NCI-H2227 treated with DMSO at 0.1 percent for 48 hours (cell line): ENCODE measurements around the gene EPHA4.

Experiments used
- DNase-seq: peaks from one replicate; lab custom pipeline; 2025; lab: John Stamatoyannopoulos, UW

EPHA4 gene

DNA sequence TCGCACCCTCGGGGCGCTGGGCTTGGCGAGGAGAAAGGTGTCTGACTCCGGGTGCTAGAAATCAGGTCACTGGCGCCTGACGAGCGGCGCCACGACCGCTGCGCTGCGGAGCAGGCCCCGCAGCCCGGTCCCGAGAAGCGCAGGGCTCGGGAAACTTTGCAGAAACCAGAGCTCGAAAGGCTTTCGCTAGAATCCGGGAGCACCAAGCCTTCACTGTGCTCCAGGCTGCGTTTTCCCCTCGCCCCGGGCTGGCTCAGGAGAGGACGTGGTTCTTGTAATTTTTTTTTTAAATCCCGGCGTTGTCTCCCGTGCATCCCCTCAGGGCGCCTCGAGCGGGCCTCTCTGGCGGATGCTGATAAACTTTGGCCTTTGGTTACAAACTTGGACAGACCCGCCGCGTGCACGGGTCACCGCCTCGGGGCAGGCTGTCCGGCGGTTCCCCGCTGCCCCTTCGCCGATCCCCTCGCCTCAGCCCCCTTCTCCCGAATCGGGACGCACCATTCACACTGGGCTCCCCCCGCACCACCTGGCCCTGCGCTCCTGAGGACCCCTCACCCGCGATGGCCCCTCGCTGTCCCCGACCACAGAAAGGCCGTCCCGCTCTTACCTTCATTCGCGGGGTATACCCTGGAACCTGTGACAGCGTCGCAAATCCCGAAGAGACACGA, 419 bp downstream of the EPHA4 start:
- no peak for DNase-seq

DNA sequence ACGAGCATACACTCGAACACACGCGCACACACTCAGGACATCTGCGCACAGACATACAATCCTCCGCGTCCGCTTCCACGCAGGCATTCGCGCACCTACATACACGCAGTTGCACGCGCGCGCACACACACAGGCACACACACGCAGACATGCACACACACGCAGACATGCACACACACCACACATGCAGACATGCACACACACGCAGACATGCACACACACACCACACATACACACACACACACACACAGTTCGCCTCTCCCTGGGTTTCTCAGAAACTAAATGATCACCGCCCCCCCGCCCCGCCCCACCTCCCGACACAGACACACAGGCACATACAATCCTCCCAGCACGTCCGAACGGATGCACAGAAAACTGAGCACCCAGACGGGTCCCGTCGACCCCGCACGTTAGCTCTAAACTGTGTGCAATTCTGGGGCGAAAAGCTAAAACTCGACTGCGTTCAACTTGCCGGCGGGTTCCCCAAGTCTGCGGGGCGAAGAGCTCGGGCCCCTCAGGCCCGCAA, 1.0 kb downstream of the EPHA4 start:
- DNase-seq: no peak

DNA sequence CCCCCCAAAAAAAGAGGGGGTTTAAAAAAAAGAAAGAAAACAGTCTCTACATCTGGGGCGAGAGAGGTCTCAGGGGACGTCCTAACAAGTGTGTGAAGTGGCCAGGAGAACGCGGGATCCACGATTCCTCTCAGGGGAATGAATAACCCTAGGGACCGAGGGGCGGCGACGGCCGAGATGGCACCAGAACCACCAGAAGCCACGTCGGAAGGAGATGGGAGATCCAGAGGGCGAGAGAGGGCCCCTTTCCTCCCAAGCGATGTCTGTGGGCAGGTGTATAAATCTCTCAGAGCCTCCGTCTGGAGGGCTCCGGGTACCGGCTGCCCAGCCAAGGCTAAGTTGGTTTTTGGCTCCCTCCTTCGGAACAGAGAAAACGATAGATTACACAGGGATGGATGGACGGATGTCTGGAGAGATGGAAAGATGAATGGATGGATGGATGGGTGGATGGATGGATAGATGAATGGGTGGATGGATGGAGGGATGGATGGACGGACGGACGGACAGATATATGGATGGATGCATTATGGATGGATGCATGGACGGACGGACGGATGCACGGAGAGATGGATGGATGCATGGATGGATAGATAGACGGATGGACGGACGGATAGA, 1.7 kb downstream of the EPHA4 start:
- peak; percentile 70 for DNase-seq

DNA sequence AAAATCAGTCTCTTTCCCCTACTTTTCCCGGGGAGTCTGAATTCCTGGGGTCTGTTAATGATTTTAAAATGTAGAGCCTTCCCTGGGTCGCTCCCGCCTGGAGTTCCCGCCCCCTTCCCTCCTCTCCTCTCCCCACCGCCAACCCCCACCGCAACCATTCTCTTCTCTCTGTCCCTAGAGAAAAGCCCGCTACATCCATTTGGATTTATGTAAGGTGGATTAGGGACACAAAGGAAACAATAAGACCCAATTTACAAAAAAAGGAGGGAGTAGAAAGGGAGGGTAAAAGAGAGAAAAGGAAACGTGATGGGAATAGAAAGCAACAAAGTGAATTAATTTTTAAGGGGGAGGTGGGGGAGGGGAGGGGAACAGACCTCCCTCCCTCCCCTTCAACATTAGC, 2.2 kb downstream of the EPHA4 start:
- peak; percentile 83 for DNase-seq

DNA sequence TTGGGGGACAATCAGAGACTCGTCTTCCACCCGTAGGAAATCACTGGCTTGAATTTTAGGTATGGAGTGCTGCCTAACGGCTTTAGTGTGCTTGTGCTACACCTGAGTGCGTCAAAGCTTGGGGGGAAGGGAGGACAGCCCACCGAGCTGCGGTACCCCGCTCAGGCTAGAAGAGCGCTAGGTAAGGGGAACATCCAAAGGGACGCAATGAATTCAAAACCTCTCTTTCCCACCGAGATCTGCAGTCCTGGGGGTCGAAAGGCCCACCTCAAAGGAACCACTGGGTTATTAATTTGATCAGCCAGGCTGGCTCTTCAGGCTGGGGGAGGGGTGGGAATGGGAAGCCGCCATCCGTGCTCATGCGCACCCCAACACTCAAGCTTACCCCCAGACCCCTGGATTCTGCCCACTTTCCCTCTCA, 2.7 kb downstream of the EPHA4 start:
- peak; percentile 83 for DNase-seq

DNA sequence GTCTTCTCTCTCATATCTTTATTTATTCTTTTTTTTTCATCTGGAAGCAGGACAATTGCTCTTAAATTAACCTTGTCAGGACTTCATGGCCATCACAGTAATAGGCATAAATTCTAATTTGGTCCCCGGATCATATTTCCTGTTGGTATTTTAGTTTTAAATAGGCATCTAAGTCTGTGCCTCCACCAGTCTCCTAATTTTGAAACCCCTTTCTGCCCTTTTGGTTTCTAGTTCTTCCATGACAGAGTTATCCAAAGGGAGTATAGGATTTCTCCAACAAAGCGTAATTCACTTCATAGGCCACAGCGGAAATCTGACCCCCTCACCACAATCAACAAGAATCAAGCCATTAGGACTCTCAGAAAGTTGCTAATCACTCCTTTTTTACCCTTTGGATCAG, 3.8 kb downstream of the EPHA4 start:
- no peak for DNase-seq

DNA sequence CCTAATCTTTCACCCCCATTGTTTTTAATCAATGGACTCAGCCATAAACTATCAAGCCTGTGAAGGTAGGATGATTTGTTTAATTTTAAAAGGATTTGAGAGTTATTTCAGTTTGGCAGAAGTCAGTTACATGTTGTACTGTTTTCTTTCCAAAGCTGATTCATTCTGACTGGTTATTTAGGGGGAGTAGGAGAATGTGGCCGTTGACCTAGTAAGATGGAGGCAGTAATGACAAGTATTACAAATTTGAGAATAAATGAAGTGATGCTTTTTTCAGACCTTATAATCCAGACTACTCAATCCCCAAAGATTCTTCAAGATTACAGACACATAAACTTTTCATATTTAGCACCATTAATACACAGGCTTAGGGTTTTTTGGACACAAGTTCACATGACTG, 4.3 kb downstream of the EPHA4 start:
- no peak for DNase-seq

DNA sequence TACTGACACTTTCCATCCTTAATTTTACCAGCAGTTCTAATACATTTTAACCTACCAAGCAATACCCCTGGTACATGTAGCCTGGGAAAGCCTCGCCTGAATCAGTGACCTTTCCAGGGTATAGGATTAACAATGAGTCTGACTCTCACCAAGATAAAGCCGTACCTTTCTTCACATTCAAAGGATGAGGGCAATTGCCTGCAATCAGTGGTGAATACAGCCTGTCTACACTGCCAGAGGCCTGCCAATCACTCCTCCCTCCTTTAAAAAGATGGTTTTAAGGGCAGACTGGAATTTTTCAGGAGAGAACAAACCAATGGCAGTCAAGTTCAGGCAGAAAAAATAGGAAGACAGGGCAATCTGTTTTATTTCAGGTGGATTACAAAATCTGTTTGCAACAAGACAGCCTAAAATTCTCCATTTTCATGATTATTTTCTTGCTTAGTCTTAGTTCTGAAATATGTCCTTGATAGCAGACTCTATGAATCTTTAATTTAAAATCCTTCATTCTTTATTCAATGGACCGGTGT, 4.8 kb downstream of the EPHA4 start:
- peak; percentile 39 for DNase-seq

DNA sequence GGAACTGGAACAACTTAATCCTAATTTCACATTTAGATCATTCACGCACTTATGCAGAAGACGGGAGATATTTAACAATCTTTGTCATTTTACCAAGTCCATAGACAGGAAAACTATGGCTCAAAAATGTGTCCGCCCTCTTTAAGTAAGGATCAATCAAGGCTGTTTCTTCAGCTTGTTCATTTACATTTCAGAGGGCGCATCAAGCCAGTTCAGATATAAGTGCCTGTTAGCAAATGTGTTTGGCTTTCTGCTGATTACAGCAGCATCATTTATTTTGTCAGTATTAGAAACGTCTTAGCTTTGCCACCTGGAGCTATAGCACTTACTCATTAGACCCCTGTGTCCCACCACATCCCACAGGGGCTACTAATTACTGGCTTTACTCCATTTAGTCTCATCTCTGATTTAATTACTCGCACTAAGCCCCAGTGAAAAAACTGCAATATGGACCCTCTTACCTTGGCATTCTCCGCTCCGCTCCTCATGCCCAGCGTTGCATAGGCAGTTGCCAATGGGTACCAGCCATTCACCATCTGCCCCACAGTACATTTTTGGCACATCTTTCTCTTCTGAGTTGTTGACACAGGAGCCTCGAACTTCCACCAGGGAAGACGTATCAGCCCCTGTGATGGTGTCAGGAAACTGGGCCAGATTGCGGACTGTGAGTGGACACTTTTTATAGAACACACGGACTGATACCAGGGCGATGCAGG, 8.7 kb downstream of the EPHA4 start:
- no peak for DNase-seq

DNA sequence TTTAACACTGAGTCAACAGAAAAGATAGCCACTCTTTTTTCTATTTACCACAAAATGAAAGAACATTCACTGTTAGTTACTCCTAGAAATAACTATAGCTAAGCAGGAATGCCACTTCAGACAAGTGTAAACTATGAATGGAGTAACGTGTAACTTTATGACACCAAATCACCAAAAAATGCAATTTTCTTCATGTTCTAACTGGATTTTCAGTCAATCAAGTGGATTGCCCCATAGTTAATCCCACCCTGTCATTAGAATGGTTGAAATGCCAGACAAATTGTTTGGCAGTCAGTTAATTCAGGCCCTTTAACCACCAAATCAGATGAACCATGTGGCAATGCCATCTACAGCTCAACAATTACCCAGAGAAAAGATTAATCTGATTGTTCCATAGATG, 9.9 kb downstream of the EPHA4 start:
- DNase-seq: no peak

DNA sequence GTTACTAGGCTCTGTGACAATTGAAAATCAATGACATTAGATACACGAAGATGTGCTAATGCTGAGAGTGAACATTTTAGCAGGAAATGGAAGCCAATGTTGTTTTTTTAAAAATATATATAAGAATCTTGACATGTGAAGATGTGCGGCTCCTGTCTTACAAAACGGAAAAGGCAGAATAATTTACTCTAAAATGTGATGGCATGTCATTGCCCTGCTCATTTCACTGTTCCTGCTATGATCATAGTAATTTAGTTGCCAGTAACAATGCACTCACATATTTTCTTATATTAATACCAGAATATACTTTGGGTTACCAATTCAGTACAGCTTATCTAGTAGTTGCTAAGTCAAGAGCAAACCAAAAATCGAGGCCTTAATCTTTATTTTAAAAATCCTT, 10.3 kb downstream of the EPHA4 start:
- no peak for DNase-seq

DNA sequence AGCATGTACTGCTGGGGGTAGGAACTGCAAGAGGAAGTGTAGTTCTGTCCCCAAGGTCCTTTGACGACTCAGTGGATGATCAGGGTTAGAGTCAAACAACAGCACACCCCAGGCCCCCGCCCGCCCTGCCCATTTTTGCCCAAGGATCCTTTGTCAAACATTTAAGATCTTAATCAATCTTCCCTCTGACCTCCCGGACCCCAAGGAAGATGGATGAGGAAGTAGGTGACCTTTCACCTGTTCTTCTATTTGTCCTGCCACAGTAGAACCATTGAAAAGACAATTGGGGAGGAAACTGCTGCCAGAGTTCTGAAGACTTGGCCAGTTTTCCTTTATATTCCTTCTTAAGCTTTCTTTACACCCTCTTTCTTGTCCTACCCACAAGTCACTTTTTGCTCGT, 12.1 kb downstream of the EPHA4 start:
- DNase-seq: no peak

DNA sequence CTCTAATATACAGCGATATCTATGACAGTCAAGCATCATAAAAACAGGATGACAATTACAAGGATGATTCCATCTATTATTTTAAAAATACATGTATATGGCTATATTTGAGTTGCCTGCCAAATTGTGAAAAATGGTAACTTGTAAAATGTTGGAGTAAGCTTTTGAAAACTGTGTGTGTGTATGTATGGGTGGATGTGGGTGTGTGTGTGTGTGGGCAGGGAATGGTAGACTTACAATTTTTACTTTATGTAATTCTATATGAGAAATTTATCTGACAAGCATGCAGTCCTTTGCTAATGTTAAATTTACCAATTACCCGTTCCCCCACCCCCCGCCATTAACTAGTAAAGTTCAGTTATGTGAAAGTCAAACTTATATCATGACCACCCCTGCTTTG, 14.0 kb downstream of the EPHA4 start:
- no peak for DNase-seq

DNA sequence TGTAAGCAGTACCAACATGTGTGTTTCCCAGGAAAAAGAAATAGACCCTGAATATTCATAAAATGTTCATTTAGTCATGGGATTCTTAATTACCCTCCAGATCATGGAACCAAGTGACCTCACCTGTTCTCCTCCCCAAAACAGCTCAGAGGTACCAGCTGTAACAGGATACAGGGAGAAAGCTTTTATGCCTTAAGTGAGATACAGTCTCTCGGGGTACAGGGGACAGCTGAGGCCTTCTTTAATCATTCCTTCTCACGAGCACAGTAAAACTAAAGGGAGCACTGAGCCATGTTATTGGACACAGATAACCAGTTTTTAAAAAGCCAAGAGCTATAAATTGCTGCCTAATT, 16.6 kb downstream of the EPHA4 start:
- no peak for DNase-seq

DNA sequence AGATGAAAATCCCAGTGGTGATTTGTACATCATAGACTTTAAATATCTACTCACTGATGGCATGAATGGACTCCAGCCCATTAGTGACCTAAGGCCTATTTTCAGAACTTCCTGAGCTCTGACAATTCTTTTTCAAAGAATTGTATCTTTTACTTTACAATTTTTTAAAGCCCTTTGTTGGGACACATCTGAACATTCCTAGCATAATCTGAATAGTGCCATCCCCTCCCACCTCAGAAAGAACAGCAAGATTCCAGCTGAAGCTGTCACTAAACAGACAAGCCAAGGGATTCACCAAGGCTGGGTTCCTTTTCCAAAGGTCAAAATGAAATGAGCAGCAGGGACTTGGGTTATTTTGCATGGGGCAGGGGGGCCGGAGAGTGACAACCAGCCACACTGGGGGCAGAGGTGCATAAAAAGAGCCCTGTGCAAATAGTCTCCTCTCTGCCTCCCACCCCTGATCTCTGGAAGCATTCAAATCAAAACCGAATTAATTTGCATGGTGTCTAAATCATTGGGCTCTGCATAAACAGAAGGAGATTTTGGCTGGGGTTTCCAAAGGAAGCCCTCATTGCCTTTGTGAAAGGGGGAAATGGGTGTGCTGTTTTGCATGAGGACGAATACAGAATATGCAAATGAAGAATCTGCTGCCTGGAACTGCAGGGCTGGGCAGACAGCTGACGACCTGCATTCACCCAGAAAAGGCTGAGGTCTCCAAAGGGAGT, 17.2 kb downstream of the EPHA4 start:
- DNase-seq: no peak

DNA sequence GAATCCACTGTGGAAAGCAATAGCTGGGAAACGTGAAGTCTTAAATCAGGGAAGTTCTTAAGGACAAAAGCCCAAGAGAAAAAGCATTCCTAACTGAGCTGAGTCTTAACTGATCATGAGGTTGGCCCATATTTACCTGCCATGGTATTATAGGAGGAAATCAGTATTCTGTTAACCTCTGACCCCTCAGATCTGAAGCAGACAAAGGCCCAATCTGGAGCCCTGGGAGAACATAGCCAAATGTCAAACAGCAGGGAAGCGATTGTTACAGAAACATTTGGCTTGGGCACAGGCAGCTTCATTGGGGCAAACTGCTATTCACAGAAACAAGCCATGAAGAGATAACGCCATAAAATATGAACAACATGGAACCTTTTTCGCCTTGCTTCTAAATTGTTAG, 18.8 kb downstream of the EPHA4 start:
- DNase-seq: peak; percentile 35

DNA sequence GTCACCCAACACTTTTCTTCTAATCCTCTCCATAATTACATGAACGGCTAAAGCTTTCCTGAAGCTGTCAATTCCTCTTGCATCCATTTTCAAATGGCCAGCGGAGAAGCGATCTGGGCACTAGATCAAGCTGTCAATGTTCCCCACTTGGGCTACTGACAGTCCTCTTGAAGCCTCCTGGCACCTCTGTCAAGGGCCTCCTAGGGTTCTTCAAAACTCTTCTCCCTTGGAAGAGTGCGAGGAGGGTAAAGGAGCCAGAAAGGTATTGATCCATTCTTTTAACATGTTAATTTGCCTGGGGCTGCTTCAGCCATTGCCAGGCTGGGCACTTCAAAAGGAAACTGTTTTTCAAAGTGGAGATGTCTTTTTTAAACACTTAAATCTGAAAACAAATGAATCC, 19.8 kb downstream of the EPHA4 start:
- peak; percentile 16 for DNase-seq

DNA sequence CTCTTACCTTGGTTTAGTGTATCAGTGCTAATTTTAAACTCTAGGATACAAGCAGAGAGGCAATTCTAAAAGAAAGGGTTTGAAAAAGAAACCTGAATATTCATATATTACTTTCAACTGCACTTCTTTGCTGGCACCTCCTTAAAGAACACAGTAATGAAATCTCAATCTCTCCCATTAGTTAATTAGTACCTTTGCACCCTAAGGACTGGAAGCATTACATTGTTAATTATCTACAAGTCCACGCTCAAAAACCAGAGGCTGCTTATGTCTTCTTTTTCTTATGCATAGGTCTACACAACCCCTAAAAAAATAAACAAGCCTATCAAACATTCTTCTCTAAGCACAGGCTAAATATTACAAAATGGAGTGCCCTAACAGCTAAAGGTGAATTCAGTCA, 20.2 kb downstream of the EPHA4 start:
- no peak for DNase-seq

DNA sequence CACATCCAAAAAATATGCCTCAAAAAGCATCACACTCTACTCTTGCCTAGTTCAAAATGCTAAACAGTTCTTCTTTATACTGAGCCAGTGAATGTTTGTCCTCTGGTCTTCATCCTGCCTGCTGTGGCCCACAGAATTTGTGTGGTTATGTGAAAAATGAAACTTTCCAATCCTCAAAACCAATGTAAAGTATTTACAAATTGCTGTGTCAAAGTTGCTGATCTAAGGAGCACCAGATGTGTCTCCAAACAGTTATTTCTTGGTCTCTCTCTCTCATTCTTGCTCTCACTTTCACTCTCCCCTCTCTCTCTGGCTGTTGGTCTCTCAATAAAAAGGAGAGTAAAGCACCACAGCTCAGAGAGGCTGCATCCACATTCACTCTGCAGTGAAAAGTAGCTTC, 23.0 kb downstream of the EPHA4 start:
- no peak for DNase-seq

DNA sequence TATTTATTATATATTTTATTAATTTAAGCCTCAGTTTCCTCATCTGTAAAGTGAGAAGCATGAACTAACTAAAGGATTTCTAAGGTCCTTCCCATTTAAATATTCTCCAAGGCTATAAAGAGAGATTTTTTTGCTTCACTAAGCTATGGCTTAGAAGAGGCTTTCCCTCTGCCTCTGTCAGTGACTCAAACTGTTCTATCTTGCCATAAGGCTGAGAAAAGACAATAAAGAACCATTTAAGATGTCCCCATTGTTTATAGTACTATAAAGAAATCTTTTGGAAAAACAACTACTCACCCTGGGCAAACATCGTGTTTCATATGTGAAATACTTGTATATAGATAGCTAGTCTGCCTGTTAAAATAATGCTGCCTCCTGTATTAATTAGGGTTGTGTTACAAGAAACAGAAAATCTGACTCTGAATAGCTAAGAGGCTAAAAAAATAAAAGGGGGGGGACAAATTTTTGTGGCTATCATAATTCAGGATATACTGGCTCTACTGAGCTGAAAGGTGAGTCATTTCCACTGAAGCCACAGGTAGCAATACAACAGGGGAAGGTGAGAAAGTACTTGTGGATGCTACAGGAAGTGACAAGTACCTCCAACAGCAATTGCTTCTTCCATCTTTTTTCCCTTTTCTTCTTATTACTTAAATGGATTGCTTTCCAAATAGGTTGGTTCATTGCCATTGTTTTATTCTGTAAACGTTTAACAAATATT, 25.4 kb downstream of the EPHA4 start:
- no peak for DNase-seq

DNA sequence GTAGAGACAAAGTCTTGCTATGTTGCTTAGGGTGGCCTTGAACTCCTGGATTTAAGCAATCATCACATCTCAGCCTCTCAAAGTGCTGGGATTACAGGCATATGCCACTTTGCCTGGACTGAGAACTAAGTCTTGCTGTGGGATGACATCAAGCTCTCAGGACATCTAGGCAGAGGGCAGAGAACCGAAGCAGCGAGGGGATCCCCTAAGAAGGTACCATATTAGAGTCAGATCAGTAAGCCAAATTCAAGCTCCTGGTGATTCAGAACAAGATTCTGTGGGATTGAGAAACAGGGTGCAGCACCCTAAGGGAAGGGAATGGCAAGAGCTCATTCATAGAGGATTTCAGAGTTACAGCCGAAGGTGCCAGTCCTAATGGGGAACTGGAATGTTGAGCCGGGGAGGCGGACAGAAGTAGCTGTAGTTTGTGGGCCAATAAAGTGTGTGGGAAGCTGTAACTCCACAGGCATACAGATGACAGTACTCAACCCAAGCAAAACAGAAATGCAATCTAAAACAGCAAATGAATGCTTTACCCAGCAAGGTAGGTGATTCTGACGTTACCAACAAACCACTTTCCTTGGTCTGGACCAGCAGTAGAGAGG, 30.9 kb downstream of the EPHA4 start:
- DNase-seq: no peak
